ENCODE results near the gene TUBG2.

DNA sequence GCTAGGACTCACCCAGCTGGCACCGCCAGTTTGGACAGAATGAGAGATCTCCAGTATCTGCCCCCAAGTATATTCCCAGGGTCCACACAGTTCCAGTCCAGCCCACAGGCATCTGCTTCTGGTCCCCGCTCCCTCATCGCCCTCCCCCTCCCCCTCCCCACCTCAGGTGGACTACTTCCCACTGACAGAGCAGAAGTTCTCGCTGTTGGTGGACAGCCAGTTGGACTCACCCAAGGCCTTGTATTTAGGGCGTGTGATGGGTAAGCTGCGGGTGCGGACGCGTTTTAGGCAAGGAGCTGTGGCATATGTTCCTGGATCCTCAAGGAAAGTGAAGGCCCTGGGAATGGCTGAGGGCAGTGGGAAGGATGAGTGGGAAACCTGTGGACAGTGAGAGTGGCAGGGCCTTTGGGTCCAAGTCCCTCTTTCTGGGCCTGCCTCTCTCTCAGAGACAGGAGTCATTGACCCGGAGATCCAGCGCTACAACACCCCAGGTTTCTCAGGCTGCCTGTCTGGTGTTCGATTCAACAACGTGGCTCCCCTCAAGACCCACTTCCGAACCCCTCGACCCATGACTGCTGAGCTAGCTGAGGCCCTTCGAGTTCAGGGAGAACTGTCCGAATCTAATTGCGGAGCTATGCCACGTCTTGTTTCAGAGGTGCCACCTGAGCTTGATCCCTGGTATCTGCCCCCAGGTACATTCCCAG is 38.2 kb downstream of the TUBG2 start:
- TF ChIP-seq EZH2 (IDR thresholded peaks at IDR 0.05; ENCODE audit: low read depth), result no peak
- TF ChIP-seq, protein P1, sequence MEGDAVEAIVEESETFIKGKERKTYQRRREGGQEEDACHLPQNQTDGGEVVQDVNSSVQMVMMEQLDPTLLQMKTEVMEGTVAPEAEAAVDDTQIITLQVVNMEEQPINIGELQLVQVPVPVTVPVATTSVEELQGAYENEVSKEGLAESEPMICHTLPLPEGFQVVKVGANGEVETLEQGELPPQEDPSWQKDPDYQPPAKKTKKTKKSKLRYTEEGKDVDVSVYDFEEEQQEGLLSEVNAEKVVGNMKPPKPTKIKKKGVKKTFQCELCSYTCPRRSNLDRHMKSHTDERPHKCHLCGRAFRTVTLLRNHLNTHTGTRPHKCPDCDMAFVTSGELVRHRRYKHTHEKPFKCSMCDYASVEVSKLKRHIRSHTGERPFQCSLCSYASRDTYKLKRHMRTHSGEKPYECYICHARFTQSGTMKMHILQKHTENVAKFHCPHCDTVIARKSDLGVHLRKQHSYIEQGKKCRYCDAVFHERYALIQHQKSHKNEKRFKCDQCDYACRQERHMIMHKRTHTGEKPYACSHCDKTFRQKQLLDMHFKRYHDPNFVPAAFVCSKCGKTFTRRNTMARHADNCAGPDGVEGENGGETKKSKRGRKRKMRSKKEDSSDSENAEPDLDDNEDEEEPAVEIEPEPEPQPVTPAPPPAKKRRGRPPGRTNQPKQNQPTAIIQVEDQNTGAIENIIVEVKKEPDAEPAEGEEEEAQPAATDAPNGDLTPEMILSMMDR (conservative IDR thresholded peaks at IDR 0.05), result no peak

All from PC-9 (cell line).